Endometrial microvascular endothelial cells (primary cell): ENCODE results near the gene HRH1. TPM values are rescaled to one million over a fixed set of nuclear protein-coding genes. Genes with fewer than 3 reads are reported as not detected.
"Not testable (repeated sequence)": the region's sequence is repeated elsewhere in the genome, so short reads cannot be mapped to it uniquely, and the experiment has no call there.

Experiments
- in situ Hi-C: cut with HindIII; loops from 2 replicates; pipeline ENCODE4 v1.10.0; 2017; ENCODE audit warnings: low sequenced_read_pairs, low pct_unique_long_range_greater_than_20kb; ENCODE audit errors: inconsistent ontology term
- total RNA-seq: library from RNA; depleted of rRNA; stranded (reverse); fragments of >200 nt; gene quantifications from one replicate; pipeline ENCODE4 v1.2.3, GENCODE V29; 2015; ENCODE audit errors: inconsistent ontology term

HRH1 gene
- total RNA-seq, 1 donor from 2014 or later = 25.9 TPM

DNA sequence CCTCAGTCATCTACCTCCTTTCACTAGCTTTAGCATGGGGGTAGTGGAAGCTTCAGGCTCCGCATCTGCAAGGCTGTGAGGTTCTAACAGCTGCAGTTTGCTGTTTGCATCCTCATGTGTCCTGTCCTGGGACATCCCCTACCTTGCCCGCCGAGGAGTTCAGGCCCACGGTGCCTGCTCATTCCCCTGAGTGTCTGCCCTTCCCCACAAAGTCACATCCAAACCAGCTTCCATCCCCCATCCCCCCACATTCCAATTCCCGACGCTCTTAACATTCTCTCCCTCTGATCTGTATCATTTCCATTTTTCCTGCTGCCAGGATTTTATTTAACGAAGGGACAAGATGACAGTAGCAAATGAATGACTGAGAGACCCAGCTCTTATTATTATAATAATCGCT lies 43.8 kb downstream of the HRH1 start:
- in situ Hi-C loops = no loop called here

DNA sequence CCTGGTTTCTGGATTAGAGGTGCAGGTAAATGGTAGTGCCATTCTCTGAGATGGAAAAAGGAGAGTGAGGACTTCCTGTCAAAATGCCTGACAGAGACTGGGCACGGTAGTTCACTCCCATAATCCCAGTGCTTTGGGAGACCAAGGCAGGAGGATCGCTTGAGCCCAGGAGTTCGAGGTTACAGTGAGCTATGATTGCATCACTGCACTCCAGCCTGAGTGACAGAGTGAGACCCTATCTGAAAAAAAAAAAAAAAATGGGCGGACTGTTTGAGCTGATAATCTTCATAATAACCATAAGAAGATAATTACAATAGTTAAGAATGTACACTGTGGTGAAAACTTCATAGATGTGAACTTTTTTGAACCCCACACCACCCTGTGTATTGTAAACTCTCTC lies 44.2 kb downstream of the HRH1 start:
- in situ Hi-C loops = no loop called here

DNA sequence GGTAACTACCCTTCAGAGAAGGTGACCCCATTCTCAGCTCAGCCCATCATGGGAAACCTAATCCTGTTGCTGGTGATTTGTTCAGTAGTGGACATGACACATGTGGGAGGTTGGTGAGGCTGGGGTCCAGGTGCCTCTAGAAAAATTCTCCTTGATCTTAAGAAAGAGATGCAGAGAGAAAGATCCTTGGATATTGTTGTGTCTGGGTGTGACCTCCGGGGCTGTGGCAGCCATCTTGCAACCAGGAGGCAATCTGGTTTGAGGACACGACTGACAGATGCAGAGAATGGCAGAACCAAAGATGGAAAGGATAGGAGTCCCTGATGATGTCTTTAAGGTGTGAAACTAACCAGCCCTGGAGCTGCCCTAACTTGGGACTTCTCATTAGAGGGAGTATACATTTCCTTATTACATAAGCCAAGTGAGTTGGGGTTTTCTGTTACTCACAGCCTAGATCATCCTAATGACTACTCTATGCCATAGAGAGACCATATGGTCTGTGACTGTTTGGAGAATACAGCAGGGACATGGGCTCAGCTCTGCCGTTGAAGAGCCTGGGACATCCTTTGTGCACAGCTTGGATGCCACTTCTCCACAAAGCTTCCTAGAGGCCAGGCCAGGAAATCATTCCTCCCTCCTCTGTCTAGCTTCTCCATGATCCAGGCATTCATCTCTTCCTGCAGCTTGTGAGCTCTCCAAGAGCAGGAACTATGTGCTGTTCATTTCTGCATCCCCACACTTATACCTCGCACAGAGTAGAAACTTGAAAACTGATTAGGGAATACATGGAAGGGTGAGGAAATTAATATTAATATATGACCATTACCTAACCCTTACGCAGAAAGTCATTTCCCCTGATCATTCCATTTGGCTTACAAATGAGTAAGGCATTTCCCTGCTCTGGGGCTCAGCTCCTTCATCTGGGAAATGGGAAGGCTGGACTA lies 45.9 kb downstream of the HRH1 start:
- in situ Hi-C loops = no loop called here

DNA sequence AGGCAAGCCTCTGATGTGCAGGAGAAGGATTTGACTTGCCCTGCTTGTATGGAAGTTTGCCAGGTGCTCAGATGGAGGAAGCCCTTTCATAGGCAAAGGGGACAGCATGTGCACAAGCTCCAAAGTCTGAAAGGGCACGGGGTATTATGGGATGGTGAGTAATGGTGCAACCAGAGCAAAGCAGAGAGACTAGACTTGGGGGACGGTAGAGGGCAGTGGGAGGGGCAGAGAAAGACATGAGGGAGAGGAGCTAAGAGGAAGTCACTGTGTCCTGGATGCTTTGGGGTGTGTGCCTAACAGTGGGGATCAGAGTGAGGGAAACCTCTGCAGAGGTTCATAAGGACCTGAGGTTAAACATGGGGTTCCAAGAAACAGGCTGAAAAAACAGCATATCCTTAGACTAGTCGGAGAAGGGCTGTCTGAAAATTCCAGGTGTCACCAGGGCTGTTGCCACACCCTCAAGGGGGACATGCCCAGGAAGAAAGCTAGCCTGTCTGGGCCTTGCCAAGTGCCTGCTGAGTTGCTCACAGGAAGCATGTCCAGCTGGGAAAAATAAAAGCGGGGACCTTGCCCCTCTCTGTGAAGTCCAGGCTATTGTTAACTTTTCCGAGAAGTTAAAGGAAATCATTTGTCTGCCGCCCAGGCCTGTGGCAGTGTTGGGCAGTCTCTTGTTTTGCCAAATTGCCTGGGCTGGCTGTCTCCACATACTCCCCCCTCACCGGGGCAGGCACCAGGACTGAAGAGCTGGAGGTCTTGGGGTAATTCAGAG lies 47.1 kb downstream of the HRH1 start:
- in situ Hi-C loops = no loop called here

DNA sequence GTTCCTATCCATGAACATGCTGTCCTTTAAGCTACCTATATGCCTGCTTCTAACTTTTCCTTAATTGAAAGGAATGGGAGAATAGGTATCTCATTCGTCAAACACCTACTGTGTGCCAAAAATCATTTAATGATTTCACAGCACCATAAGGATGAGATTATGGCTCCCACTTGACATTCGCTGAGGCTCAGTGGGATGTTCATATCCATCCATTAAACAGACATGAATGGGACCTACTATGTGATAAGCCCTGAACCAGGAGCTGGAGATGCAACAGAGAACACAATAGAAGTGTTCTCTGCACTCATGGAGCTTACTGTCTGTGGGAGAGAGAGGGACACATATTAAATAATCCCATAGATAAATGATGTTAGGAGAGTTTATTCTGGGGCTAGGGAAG lies 49.7 kb downstream of the HRH1 start:
- in situ Hi-C loops = no loop called here

DNA sequence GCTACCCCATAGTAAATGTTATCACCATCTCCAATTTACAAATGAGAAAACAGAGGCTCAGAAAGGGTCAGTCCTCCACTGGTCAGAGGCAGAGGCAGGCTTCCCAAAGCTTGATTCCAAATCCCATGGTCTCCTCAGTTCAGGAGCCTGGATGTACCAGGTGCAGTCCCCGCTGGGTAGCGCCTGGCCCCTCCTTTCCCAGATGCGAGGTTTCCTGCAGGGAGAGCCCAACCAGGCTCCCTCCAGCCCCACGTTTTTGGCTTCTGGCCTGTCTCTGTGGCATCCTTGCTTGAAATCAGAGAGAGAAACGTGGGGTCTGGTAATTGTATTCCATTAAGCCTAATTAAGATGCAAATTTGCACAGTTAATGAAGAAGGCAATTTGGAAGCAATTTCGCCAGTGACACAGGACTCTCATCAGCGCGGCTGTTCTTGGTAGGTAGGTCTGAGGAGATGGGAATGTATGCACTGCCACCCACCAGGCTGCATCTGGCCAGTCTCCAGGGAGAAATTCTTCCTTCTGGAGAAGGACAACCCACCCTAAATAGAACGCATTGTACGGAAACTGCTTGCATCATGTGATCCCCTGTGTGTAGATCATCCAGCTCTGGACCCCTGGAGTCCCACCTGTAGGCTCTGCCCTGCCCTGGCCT lies 50.5 kb downstream of the HRH1 start:
- in situ Hi-C loops = no loop called here

DNA sequence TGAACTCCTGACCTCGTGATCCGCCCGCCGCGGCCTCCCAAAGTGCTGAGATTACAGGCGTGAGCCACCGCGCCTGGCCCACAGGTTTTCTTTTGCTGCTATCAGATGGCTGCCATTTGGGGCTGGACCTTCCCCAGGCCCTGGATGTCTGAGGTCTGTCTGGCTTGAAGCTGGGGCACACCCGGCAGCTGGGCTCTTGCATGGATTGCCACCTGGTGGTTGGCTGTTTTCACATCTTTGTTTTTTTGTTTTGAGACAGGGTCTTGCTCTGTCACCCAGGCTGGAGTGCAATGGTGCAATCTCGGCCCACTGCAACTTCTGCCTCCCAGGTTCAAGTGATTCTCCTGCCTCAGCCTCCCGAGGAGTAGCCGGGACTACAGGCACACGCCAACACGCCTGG lies 51.6 kb downstream of the HRH1 start:
- in situ Hi-C loops = not testable (repeated sequence)

DNA sequence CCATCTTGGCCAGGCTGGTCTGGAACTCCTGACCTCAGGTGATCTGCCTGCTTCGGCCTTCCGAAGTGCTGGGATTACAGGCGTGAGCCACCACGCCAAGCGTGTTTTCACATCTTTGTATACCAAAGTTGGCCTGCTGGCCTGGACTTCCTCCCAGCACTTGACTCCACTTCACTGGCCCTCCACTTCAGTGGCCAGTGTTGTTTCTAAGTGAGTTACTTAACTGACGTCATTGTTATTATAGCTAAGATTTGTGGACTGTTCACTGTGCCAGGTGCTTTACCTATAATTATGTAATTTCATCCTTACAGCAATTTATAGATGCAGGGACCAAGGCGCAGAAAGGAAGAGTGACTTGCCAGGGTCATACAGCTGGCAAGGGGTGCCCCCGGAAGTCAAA lies 52.0 kb downstream of the HRH1 start:
- in situ Hi-C loops = no loop called here

DNA sequence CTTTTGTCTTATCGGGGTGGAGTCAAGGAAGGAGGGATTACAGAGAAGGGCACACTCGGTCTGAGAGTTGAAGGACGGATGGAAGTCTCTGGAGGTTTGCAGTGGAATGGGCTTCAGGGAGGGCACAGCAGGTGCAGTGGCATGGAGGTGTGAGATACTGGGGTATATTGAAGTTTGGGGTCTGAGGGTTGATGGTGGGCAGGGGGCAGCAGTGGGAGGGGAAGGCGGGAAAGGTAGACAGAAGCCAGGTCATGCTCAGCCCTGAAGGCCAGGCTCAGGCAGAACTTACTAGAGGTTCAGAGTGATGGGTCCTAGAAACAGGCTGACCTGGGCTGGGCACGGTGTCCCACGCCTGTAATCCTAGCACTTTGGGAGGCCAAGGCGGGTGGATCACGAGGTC lies 52.7 kb downstream of the HRH1 start:
- in situ Hi-C loops = no loop called here

DNA sequence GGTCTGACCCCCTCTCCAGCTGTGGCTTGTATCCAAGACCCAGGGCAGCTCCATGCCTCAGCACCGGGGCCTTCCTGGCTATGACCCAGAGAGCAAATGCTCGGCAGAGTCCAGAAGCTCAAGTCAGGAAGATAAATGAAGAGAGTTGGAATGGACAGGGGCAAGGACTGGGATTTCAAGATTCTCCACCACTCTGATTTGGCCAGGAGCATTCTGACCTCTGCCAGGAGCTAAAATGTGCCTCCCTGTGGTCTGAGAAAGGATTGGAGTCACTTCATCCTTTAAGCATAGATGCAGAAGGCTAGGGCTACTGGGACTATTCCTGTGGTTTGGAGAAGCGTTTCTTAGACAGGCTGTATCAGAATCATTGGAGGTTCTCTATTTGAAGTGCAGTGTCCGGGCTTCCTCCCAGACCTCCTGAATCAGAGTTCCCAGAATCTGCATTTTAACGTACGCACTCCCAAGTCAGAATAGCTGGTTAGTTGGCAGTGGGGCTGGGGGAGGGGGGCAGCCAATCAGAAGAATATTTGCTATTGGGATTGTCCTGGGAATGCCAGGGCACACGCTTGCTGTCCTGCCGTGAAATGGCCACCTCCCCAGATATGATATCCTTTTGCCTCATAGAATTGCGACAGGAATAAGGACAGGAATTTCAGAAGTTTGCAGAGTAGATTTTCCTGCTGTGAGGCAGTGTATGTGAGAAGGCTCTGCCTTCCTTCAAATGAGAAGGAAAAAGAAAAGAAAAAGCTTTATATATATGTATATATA lies 57.4 kb downstream of the HRH1 start:
- in situ Hi-C loops = no loop called here

DNA sequence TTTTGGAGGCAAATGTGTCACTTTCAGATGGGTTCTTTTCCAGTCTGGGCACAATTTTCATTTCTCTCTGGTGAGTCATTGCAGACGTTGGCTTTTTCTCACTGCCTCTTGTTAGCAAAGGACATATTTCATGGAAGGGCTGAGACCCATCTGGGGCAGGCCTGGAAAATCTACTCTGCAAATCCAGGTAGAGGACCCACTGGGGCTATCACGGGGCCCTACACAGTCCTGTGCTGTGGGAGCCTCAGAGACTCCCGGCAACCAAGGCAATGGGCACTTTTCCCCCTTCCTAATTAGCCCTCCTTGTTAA lies 58.0 kb downstream of the HRH1 start:
- in situ Hi-C loops = no loop called here

DNA sequence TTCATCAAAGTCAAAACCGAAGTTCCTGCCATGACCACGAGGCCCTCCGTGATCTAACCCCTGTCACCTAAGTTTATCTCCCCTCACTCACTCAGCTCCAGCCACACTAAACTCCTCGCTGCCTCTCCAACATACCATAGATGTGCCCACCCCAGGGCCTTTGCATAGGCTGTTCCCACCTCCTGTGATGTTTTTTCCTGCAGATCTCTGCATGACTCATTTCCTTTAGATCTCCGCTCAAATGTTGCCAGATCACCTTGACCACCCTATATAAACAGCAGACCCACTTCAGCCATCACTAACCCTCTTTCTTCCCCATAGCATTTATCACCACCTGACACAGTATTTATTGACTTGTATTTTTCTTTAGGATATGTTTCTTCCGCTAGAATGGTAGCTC lies 58.5 kb downstream of the HRH1 start:
- in situ Hi-C loops = no loop called here

DNA sequence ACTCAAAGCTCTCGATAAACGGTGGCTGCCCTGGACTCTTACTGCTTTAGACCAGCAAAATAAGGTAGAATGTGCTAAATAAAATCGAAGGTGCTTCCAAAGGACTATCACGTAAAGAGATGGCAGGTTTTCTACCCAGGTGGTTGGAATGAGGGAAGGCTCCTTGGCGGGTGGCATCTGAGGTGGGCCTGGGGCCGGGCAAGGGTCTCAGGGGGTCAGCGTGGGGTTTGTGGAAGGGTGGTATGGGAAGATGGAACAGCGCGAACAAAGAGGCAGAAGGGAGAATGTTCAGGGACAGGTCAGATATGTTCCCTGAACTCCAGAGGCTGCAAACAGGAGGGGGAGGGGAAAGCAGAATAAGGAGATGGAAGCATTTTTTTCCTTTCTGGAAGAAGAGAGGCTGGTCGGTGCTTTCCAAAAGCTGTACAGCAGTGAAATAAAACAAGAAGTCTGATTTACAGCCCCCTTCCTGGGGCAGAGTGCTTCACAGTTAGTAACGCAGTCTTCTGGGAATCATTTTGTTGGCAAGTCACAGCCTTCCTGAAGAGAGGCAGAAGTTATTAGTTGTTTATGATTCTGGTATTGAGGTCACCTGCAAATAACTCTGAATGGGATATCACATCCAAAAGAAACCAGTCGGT lies 59.6 kb downstream of the HRH1 start:
- in situ Hi-C loops = no loop called here

DNA sequence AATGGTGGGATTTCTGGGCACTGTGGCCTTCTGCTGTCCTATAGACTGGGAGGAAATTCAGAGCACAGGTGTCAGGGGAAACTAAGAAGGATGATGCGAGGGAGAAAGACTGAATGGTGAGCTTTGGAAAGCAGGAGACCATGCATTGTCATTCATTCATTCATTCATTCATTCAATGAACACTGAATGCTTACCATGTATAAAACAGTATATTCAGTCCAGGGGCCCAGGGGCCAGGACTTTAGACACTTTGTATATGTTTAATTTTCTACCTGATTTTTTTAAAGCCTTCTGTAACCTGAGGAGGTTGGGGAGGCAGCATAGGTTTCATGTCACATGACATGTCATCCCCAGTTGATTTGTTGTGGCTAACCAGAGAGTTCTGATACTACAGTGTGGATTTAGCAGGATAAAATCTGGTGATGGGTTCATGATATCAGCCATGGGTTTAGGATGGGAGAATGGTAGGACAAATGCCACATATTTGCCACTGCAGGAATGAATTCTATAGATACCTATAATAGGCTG lies 60.2 kb downstream of the HRH1 start:
- in situ Hi-C loops = no loop called here

DNA sequence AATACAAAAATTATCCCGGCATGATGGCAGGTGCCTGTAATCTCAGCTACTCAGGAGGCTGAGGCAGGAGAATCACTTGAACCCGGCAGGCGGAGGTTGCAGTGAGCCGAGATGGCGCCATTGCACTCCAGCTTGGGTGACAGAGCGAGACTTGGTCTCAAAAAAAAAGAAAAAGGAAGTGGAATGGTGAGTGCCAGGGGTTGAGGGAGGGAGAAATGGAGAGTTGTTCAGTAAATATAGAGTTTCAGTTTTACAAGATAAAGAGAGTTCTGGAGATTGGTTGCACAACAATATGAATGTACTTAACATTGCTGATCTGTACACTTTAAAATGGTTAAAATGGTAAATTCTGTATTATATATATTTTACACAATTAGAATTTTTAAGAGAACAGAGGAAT lies 63.1 kb downstream of the HRH1 start:
- in situ Hi-C loops = not testable (repeated sequence)

DNA sequence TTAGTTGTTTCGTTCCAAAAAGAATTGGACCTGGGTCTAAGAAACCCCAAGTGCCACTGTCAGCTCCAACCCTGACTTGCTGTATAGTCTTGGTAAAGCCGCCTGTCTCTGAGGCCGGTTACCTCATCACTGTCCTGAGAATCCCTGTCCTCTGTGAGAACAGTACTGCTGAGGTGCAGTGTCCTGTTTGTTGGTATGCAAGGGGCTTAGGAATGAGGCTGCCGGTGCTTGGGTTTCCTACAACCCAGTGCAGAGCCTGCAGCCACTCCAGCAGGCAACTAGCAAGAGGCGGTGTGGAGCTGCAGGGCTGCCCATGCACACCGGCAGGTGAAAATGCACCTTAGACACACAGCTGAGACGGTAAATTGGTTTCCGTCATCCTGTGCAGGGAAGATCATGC lies 65.9 kb downstream of the HRH1 start:
- in situ Hi-C loops = no loop called here

DNA sequence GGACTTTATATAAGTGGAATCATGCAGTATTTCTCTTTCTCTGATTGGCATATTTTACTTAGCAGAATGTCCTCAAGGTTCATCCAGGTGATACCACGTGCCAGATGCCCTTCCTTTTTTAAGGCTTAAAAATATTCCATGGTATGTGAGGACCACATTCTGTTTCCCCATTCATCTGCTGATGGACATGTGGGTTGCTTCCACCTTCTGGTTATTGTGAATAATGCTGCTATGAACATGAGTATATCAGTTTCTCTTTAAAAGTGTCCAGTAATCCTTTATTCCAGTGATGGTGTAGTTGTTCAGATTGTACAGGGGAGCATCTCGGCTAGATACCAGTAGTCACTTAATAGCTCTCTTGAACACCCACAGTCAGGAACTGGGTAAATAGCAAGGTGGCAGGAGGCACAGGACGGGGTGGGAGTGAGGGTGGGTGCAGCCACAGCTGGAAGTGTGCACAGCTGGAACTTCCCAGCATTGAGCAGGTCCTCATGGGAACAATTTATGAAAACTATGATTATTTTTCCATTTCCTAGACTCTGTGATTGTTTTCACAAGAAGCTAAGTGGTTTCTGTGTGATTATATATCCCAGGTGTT lies 67.6 kb downstream of the HRH1 start:
- in situ Hi-C loops = no loop called here

DNA sequence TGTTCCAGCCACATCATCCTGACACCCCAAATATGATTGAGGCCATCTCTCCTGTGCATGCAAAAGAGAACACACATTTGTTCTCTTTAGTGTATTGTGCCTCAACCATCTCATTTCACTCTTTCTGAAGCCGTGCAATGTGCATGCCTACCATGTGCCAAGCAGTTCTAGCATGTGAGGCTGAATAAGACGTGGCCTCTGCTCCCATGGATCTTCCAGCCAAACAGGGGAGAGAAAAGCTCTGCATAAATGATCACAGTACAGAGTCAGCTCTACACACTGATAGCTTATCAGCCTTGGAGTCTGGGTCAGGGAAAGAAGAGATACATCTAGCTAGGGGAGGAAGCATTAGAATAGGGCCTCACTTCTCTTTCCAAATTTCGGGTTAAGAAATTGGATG lies 69.7 kb downstream of the HRH1 start:
- in situ Hi-C loops = no loop called here
